ENCODE data around the gene UCHL1.

GRCh38 chr4:41212616-41213203, 44.0 kb upstream of the UCHL1 start:
- TF ChIP-seq, protein P1, sequence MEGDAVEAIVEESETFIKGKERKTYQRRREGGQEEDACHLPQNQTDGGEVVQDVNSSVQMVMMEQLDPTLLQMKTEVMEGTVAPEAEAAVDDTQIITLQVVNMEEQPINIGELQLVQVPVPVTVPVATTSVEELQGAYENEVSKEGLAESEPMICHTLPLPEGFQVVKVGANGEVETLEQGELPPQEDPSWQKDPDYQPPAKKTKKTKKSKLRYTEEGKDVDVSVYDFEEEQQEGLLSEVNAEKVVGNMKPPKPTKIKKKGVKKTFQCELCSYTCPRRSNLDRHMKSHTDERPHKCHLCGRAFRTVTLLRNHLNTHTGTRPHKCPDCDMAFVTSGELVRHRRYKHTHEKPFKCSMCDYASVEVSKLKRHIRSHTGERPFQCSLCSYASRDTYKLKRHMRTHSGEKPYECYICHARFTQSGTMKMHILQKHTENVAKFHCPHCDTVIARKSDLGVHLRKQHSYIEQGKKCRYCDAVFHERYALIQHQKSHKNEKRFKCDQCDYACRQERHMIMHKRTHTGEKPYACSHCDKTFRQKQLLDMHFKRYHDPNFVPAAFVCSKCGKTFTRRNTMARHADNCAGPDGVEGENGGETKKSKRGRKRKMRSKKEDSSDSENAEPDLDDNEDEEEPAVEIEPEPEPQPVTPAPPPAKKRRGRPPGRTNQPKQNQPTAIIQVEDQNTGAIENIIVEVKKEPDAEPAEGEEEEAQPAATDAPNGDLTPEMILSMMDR (IDR thresholded peaks at IDR 0.05) = peak; percentile 39 to 85 (median 71)
- TF ChIP-seq POLR2A (IDR thresholded peaks at IDR 0.05) = no peak
